GOT3 (cell line): ENCODE measurements around the gene TMEM234.
A peak's percentile ranks its signal among the peaks of the same experiment; 100 is the strongest.
"Not testable (repeated sequence)": the region's sequence is repeated elsewhere in the genome, so short reads cannot be mapped to it uniquely, and the experiment has no call there.

Experiments
- DNase-seq: peaks from one replicate; lab custom pipeline; 2025; ENCODE audit warnings: mixed read lengths; lab: John Stamatoyannopoulos, UW

The TMEM234 gene

DNA sequence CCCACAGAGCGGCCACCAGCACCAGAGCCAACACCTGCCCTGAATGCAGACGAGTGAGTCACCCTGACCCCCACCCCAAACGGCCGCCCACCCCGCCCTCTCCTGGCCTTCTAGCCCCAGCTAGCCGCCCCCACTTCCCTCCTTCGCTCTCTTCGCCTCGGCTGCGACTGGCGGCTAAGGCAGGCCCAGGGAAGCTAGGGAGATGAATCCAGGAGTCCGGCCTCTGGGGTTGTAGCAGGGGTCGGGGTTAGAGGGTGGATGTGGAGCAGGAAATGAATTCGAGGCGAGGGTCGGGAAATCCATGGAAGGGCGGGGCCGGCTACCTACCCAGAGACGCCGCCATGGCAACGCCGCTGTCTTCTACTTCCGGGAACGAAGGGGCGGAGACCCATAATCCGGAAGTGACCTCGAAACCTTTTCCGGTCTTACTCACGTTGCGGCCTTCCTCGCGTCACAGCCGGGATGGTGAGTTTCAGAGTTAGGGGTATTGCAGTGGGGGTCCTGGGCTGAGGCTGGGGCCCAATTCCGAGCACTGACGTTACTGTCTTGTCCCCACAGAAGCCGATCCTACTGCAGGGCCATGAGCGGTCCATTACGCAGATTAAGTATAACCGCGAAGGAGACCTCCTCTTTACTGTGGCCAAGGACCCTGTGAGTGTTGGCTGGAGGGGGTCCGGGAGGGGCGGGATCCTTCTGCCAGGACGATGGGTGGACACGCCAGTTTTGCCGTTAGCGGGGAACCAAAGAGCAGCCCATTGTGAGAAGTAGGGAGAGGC is at the start of gene TMEM234, which contains the start of gene EIF3I:
Gene TMEM234, minus strand, starts transcription at position 374 of the 776 bp plus-strand sequence. Its CDS starts 31 bp downstream, at position 343.
Gene EIF3I, plus strand, starts transcription at position 428 of the 776 bp plus-strand sequence. Its CDS starts 35 bp downstream, at position 463.
- DNase-seq = peak; percentile 70

DNA sequence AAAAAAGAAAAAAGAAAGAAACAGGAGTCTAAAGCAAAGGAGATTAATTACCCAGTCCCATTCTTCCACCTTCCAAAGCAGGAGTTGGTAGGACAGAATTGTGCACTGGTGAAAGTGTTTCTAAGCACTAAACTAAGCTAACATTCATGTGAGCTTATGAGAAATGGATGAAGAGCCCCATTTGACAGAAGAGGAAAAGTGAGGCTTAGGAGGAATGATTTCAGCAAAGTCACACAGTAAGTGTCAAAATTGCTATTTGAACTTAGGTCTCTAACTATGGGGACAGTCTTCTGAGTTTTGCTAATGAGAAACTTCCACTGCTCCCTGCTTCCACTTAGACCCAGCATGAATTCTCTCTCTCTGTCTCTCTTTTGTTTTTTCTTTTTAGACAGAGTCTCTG is 47.6 kb upstream of the TMEM234 start:
- DNase-seq = no peak

DNA sequence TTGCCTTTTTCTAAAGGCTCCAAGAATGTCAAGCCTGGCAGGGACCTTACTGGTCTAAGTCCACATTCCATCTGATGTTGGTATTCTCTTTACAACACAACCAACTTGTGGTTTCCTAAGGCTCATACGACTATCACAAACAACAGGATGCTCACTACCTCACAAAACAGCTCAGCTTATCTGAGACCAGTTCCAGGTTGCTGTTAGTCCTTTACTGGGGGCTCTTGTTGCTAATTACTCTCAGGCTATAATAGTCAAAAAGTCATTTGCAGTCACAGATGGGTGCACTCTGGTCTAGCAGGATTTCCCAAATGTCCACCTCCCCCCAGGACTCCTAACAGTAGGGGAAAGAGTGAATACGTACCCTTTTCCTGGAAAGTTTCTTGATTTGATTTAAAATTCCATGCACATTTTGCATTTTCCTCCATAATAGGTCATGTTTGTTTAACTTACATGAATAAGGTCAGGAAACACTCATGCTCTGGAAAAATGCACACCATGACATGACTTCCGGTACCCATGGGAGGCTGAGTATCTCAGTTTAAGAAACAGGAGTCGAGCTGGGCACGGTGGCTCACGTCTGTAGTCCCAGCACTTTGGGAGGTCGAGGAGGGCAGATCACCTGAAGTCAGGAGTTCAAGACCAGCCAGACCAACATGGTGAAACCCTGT is 44.9 kb upstream of the TMEM234 start:
- no peak for DNase-seq

DNA sequence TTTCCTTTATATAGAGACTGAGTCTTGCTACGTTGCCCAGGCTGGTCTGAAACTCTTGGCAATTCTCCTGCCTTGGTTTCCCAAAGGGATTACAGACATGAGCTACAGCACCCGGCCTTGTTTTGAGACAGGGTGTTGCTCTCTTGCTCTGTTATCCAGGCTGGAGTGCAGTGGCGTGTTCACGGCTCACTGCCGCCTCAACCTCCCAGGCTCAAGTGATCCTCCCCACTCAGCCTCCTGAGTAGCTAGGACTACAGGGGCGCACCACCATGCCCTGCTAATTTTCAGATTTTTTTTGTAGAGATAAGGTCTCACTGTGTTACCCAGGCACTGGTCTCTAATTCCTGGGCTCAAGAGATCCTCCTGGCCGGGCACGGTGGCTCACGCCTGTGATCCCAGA is 43.7 kb upstream of the TMEM234 start:
- no peak for DNase-seq

DNA sequence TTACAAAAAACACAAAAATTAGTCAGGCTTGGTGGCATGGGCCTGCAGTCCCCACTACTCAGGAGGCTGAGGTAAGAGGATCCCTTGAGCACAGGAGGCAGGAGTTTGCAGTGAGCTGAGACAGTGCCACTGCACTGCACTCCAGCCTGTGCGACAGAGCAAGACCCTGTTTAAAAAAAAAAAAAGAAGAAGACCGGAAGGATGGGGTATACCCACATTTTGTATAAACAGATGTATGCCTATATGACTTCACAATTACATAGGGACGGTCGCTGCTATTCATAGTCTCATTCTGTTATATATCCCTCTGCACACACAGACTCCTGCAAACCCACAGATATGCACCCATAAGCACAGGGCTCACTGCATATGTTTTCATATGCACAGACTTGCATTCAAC is 41.6 kb upstream of the TMEM234 start:
- DNase-seq = no peak

DNA sequence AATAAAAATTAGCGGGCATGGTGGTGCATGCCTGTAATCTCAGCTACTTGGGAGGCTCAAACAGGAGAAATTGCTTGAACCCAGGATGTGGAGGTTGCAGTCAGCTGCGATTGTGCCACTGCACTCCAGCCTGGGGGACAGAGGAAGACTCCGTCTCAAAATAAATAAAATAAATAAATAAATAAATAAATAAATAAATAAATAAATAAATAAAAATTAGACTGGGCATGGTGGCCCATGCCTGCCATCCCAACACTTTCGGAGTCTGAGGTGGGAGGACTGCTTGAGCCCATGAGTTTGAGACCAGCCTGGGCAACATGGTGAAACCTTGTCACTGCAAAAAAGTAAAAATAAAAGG is 41.1 kb upstream of the TMEM234 start:
- DNase-seq = not testable (repeated sequence)

DNA sequence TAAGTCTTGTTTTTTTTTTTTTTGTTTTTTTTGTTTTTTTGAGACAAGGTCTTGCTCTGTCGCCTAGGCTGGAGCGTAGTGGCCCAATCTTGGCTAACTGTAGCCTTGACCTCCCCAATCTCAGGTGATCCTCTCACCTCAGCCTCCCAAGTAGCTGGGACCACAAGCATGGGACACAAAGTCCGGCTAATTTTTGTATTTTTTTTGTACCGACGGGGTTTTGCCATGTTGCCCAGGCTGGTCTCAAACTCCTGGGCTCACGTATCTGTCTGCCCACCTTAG is 35.0 kb upstream of the TMEM234 start:
- no peak for DNase-seq

DNA sequence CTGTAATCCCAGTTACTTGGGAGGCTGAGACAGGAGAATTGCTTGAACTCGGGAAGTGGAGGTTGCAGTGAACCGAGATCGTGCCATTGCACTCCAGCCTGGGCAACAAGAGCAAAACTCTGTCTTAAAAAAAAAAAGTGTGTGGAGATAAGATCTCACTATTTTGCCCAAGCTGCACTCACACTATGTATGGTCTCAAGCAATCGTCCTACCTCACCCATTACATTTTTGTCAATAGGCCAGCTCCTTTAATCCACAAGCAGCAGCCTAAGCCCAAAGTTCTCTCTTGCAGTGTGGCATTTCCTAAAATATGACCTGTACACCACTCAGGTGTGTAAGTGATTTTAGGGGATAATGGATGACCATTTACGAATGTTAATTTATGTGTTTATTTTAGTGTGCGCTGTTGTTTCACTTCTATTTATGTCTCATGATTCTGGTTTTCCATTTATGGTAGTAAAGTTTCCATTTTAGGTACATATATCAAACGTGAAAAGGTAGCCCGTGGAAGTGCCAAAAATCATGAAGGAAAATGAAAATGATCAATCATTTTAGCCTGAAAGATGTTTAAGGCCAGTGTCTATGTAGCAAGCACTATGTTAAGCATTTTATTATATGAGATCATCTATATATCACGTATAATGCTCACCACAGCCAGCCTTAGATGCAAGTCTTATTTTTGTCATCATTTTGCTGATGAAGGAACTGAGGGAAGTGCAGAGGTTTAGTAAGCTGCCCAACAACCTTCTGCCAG is 34.5 kb upstream of the TMEM234 start:
- DNase-seq = no peak

DNA sequence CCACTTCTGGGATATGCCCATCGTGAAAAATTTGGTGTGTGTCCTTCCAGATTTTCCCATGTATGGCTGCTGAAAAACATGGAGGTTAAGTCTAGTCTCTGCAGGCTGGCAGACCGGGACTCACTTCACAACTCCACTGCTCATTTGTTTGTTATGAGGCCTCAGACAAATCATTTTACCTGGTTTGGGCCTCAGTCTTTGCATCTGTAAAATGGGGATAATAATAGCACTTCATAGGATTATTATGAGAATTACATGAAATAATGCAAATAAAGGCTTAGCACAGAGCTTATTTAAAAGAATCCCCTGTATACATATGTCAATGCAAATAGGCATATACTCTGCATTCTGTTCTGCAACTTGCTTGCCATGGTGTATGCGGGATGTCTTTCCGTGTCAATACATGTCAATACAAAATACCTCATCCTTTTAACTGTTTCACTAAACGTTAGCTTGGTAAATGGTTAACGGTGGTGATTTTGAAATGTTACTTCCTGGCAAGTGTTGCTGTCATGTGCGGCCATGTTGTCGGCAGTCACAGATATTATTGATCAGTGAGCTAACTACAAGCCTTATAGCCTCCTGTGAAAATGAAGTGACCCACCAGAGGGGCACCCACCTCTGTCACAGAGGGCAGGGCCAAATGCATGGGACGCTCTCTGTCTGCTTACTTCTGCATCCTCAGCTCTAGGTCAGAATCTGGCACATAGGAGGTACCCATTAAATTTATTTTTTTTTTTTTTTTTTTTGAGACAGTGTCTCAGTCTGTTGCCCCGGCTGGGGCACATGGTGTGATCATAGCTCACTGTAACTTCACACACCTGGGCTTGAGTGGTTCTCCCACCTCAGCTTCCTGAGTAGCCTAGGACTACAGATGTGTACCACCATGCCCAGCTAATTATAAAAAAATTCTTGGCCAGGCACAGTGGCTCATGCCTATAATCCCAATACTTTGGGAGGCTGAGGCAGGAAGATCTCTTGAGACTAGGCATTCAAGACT is 33.2 kb upstream of the TMEM234 start:
- DNase-seq = no peak

DNA sequence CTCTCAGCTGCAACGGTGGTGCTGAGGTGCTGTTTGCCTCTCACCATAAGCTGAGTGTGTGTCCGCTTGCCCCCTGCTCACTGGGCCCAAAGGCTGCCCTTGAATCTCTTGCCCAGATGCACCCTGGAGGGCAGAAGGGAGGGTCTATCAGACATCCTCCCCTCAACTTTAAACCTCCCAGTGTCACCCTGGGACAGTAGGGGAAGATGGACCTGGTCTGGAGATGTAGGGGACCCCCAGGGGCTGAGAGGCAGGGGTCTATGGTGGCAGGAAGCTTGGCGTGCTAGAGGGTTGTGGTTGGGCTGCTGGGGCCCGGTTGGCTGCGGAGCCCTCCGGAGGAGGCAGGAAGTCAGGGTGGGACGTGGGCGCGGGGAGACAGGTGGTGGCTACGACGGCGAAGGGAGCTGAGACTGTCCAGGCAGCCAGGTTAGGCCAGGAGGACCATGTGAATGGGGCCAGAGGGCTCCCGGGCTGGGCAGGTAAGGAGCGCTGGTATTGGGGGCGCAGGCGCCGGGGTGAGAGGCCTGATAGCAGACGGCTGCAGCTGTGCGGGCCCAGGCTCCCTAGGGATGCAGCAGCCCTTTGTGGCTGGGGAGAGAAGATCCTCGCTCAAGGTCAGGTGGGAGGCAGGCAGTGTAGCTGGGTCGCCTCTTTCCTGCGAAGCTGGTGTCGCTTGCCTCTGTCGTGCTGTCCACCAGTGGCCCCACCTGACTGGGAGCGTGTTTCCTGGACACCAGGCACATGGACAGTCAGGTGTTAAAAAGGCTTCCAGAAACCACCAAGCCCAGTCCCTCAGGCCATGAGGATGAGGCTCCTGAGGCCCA is 29.0 kb upstream of the TMEM234 start, which contains the start of gene LCK:
Gene LCK, plus strand, starts transcription at position 373 of the 824 bp plus-strand sequence. CDS start 23,065 bp downstream, outside the sequence.
- no peak for DNase-seq

DNA sequence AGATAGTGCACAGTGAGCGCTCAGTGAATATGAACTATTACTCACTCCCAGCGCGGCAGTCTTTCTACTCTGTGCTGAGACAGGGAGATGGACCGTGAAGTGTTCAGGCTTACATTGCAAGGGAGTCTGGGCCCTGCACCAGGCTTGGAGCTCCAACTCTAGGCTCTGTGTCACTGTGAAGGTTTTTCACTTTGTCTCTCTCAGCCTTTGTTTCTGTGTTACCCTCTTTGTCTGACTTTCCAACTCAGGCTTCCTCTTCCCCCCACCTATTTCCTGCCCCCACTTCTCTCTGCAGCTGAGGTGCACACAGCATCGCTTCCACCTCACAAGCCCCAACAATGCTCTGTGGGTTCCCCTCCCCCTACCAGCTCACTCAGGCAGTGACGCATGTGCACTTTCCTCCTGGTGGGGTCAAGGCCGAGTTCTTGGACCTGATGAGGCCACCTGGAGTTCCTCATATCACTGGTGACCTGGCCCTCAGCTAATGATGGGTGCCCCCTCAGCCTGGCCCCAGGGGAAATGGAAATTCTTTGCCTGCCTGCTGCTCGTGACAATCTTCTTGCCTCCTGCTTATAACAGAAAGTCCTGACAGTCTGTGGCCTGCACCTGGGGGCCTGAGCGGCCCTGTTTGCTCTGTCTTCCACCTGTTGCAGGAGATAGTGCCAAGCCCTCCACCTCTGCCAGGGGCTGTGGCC is 27.8 kb upstream of the TMEM234 start:
- DNase-seq = no peak

DNA sequence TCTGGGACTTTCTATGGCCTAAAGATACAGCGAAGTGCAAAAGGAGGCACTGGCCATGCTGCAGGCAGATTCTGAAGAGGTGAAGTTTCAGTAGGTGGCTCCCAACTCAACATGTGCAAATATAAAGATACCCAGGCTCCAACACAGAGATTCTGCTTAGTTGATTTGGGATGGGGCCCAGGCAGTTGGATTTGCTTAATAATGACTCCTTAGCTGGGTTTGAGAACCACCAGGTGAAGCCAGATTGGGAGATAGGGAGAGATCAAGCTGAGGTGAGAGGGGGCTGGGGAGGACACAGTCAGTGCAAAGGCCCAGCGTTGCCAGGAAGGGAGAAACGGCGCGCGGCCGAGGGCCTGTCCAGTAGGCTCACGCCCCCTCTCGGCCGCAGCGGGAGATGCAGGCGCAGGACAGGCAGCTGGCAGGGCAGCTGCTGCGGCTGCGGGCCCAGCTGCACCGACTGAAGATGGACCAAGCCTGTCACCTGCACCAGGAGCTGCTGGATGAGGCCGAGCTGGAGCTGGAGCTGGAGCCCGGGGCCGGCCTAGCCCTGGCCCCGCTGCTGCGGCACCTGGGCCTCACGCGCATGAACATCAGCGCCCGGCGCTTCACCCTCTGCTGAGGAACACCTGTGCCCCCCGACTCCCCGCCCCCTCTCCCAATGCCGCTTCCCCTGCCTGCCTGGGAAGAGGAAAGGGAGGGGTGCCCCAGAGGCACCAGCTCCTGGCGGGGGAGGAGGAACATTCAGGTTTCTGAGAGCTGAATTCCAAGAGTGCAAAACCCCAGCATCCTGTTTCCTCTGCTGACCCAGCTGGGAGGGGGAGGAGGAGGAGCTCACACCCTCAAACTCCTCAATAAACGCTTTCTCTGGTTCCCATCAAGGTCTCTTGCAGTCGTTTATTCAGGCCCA is 26.1 kb upstream of the TMEM234 start:
- DNase-seq = no peak

DNA sequence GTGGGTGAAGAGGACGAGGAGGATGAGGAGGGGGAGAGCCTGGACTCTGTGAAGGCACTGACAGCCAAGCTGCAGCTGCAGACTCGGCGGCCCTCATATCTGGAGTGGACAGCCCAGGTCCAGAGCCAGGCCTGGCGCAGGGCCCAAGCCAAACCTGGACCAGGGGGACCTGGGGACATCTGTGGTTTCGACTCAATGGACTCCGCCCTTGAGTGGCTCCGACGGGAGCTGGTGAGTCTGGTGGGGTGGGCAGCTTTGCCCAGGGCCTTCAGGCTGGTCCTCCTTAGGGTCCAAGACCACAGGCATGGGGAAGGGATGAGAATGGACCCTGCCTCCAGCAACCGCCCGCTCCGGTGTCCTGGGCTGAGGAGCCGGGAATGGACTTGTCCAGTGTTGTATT is 25.3 kb upstream of the TMEM234 start:
- DNase-seq = no peak

DNA sequence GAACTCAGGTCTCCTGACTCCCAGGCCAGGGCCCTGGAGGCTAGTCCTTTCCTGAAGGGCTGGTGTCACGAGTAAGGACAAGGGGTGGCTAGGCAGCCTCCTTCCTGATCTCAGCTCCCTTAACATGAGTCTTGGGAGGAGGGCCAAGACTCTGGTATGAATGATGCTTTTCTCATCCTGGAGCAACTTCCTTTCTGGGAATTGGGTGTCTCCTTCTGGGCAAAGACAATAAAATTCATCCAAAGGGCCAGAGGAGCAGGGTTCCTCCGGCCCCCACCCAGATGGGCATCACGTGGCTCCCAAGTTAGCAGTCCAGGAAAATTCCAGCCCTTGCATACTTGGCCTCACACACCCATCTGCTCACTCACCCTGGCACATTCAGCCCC is 24.7 kb upstream of the TMEM234 start, which contains the start of gene FAM167B:
Gene FAM167B, plus strand, starts transcription at position 335 of the 386 bp plus-strand sequence. CDS start 200 bp downstream, outside the sequence.
- no peak for DNase-seq

DNA sequence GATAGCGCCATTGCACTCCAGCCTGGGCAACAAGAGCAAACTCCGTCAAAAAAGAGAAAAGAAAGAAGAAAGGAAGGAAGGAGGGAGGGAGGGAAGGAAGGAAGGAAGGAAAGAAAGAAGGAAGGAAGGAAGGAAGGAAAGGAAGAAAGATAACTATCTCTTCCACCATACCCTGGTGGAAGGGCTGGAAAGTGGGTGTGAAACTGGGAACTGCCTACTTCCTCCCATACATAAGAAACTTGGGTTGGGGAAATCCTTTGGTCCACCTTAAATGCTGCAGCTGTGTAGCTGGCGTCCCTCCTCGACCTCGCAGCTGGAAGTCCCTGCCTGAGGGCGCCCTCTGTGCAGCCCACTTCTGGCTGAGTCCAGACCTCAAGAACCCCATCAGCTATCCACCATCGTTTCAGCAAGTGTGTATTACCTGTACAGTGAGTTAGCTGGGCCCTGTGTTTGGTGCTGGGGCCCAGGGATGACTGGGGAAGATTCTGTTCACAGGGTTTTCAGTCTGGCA is 20.2 kb upstream of the TMEM234 start:
- no peak for DNase-seq

DNA sequence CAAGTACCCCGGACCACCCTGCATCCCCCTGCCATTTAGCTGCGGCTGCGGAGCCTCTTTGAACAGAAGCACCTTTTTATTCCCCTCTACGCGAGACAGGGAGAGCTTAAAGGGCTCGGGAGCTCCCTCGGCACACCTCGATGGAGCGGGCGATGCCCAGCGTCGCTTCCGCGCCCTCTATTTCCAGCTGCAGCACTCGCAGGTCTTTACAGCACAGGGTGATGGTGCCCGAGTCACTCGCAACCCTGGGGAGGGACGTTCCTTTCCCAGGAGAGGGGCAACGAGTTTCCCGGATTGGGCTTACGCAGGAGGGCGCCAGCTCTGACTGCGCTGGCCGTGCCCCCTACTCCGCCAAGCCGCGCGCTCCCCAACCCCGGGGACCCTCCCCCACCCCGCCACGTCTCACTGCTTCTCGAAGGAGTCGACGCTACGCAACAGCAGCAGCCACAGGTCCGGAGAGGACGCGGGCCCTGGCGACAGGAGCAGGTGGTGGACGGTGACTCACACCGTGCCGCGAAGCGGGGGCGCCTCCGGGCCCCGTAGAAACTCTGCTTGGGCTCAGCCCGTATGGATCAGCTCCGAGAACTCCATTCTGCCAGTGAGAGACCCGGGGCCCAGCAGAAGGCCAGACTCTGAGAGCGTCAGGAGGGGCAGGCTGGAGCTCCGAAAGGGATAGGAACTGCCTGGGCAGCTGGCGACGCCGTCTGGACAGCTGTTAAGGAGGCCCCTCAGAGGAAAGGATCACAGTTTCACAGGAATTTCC is 19.0 kb upstream of the TMEM234 start:
- no peak for DNase-seq

DNA sequence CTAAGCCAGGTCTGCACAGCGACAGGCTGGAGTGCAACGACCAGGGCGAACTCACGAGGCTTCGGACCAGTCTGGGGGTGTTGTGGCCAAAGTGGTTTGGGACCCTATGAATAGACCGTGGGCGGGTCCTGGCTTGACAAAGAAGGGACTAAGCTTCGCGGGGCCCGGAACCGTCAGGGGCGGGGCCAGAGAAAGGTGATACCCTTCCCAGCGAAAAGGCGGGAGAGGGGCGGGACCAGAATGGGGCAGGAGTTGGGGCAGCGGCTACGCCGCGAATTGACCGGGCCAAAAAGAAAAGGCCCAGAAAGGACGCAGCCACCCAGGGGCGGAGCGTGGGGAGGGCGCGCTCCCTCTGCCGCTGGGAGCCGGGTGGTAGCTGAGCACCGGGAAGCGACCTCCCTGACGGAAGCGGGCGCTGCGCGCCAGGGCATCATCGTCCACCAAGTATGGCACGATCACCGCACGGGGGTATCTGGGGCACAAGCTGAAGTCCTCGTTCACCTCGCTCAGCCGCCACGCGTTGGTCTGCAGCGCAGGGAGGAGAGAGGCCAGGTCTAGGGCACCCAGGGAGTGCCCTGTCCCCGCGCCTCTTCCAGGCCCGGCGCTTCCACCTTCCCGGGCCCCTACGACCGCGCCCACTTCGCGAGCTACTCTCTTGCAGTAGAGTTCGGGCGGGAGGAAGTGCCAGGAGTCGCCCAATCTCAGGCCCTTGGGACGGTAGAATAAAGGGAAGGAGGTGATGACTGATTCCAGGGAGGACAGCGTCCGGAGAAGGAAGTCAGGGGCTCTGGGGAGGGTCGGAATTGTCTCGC is 18.2 kb upstream of the TMEM234 start:
- DNase-seq = no peak
